Activated CD4-positive, alpha-beta T cell treated with anti-CD3 and anti-CD28 coated beads, Interleukin-2, Interleukin-4, amounts not matched to agents 100 ng/mL and 50 ng/mL, durations not matched to agents 16 hours and 8 hours (primary cell): Measurements from ENCODE around the gene CPNE5.

Experiments
- DNase-seq: peaks from one replicate; pipeline ENCODE4 v3.0.0-alpha.2; 2020; ENCODE audit warnings: low spot score

The CPNE5 gene

DNA sequence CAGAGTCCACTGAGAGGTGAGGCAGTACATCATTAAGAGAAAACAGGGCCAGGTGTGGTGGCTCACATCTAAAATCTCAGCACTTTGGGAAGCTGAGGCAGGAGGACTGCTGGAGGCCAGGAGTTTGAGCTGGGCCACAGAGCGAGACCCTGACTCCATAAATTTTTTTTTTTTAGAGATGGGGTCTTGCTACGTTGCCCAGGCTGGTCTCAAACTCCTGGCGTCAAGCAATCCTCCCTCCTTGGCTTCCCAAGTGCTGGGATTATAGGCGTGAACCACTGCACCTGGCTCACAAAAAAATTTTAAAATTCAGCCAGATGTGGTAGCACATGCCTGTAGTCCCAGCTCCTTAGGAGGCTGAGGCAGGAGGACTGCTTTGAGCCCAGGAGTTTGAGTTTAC is 18.1 kb upstream of the CPNE5 start:
- no peak for DNase-seq

DNA sequence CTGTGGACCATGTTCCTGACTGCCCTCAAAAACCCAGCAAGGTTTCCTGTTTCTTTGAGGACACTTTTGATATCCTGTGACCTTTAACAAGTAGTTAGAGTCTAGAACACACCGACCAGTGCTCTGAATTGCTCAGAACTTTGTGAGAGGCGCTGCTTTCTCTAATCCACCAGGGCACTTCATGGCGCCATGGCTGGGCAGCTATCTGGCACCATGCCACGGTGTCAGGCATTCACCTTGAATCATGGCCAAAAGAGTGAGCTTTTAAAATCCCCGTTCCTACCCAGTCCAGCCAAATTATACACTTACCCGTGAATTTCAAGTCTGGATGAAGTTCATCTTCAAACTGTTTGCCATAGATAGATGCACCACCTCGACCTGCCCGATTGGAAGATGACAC is 17.0 kb upstream of the CPNE5 start:
- DNase-seq: no peak

DNA sequence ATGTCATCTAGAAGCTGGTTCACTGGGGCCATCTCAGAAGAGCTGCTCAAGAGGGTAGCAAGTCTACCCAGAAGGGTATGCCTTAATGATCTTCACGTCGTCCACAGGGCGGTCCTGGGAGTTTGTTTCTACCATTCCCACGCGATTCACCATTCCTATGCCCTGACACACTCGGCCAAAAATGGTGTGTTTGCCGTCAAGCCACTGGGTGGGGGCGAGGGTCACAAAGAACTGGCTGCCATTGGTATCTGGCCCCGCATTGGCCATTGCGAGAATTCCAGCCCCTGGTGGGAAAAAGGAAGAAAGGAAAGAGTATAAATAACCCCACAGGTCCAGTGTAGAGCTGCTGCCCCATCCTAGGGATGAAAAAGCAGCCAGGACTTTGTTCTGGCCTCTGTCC is 16.5 kb upstream of the CPNE5 start:
- no peak for DNase-seq

DNA sequence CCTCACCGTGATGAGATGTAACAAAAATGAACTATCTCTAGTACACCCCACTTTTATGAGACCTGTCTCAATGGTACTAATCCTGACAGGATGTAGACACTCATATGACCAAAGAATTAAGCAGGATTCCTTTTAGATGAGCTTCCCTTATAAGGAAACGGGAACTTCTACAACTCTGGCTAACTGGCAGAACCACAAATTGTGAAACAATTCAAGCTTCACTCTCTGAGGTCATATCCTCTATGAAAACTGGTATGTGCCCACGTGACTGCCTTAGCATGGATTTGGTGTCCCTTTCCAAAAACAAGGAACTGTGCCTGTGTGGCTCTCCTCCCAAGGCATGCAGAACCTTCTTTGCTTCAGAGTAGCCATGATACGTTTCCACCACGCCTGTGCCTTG is 14.1 kb upstream of the CPNE5 start:
- no peak for DNase-seq

DNA sequence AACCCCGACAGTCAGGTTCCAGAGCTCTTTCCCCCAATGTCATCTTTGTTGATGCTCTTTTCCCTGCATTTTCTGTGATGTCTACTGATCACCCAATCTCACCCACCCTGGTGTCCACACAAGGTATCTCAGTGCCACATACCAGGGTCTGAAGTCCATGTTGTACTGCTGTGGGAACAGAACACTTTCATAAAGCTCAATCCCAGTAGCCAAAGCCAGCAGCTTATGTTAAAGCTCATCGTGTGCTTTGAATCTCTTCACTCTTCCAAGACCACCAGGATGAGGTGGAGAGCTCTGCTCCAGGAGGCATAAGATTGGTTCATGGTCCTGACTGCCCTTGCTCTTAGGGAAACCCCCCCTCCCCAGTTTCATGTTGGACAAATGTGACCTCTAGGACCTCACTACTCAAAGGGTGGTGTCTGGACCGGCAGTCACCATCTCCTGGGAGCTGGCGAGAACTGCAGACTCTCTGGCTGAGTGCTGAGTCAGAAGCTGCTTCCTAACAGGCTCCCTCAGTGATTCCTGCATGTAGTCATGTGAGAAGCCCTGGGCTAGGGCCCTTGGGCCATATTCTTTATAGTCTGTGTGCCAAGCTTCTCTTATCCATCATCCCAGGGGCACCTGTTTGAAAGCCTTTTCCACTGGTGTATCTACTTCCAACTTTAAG is 13.4 kb upstream of the CPNE5 start:
- no peak for DNase-seq

DNA sequence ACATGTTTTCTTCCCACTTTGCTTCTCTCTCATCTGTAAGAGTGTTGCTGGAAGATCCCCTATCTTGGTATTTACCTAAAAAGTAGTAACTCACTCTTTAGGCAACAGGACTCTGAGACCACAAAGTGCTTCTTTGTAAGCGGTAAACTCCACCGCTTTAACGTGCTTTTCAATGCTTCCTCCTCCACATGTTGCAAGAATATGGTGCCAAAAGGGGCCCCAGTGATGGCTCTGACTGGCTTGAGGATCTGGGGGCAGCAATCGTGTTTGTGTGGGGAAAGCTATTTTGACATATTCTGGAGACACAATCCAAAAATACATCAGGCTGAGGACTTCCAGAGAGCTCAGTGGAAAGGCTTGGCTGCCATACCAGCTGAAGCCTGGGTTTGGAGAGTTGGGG is 12.4 kb upstream of the CPNE5 start:
- no peak for DNase-seq

DNA sequence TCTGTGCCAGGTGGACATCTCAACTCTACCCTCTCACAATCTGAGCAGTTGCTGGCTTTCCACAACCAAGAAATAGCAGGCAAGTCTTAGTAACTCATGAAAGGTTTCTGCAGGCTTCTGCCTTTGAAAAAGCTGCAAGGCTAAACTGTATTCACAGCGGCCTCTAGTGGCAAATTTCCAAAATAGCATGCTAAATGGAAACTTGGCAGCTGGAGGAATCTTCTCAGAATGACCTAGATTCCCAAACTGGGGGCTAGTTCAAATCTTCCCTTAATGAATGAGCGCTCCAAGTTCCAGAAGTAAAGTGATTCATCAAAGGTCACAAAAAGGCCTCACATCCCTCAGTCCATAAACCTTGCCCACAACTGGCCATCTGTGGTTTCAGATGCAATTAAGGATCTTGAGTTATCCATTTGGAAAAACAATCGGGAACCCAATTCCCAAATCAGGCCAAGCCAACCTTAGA is 11.9 kb upstream of the CPNE5 start:
- DNase-seq: peak; percentile 58

DNA sequence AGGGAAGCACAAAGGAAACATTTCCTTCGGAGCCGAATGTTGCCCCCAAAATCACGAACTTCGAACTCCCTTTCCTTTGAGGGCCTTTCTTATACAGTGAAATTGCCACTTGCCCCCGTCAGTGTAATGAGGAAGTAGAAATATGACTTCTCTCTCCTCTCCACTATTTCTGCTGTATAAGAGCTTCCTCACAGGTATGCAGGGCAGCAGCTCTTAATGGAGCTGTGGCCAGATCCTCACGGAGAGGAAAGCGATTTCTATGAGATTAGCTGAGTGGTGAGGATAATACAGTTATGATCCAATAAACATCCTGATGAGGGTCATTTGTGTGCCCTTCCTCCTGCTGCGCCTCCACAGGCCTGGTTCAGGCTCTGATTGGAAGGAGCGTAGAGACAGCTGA is 10.8 kb upstream of the CPNE5 start:
- DNase-seq: no peak

DNA sequence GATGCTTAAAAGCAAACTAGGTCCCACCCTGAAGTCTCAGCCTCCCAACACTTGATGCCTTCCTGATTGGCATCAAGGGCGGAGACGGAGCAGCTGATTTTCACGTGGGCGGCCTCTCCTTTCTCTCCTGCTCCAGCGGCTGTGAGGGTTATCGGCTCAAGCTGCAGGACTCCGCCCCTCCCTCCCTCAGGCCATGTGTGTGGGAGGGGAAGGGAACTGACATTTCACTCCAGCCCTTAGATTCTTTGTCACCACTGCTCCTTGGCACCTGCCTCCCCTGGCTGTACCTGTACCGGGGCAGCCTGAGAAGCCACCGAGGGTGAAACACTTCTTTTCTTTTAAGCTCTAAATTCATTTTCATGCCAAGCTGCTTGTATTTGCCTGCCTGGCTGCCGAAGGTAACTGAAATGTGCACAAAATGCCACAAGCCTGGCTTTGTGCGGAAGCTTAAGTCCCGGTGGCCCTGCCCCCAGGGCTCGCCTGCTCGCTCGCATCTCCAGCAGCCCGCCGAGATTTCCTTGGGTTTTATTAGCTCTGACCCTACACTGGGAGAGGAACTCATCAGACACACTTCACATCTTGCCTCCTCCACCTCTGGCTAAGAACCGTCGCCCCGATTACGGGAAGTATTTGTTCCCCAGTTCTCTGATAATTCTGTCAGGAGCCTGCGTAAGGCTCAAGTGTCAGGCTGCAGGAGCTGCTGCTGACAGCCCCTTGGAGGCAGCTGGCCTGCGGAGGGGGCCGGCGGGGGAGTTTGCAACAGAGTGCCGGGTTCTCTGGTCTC is 9.6 kb upstream of the CPNE5 start:
- no peak for DNase-seq

DNA sequence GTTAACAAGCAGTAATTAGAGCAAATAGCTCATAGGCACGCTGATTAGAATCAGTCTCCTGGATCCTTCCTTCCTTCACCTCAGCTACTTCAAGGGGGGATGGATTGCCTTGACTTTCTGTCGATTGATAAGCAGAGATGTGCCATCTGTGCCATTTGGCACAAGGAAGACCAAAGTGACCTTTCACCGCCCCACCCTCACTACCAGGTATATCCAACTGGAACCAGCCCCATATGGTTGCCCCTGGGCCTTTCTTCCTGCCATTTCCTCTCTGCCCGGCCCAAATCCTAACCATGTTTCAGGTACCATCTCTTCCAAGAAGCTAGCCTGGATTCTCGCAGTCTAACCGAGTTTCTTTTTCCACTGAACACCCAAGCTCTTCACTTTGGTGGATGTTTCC is 8.7 kb upstream of the CPNE5 start:
- DNase-seq: no peak

DNA sequence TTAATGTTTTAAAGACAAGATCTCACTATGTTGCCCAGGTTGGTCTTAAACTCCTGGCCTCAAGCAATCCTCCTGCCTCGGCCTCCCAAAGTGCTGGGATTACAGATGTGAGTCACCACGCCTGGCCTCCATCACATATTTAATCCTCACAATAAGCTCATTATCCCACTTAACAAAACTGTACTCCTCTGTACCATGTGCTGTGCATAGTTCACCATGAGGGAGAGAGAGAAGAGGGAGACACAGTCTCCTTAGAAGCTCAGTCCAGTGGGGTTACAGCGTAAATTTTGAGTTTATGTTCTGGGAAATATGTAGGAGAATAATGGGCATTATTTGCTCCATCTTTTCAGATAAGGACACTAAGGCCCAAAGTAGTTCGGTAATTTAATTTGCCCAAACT is 7.9 kb upstream of the CPNE5 start:
- DNase-seq: no peak

DNA sequence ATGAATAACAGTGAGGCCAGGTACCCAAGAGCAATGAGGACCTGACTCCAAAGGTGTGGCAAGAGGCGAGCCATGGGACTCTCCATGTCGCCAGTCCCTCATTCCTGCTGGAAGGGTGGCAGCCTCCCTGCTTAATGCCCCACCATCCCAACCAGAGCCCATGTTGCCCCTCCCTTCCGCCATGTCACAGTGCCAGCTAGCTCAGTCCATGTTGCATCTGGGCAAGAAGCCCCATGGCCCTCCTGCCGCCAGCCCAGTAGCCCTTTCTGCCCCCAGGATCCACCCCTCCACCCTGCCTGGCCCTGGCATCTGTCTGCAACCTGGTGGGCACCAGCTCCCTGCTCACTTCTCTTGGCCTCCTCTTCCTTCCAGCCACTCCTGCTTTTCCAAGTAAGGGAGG is 6.0 kb upstream of the CPNE5 start:
- DNase-seq: no peak

DNA sequence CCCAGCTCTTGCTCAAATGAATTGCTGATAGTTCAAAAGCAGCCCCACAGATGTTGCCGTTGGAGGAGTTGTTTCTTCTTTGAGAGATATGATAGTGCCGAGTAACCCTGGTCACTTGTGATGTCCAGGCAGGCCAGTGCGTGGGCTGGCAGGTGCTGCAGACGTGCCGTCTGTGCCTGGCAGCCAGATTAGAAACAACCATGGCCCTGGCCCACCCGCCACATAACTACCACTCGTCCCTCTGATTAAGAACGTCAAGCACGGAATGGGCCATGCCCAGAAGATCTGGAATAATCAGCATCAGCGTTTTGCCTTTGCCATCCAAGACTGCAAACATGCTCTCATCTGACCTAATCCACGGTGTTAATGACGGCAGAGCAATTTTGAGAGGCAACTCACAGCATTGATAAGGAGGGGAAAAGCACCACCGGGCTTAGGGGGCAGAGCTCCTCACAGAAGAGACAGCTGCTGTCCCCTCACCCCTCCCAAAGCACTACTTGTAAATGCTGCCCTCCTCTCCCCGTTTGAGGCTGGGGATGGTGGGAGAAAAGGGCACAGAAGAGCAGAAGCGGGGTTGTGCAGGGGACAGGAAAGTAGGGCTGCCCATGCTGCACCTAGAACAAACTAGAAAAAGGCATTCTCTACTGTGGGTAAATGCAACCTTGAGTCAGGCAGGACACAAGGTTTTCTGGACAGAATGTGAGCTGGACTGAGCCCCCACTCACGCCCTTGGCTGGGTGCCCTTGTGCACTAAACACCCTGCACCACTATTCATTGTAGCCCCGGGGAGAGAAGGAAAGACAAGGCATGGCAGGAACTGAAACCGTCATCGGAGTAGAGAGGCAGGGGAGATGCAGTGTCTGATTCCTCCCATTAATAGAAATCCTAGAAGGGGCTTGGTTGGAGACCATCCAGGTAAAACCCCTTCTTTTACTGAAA is 5.3 kb upstream of the CPNE5 start:
- DNase-seq: no peak

DNA sequence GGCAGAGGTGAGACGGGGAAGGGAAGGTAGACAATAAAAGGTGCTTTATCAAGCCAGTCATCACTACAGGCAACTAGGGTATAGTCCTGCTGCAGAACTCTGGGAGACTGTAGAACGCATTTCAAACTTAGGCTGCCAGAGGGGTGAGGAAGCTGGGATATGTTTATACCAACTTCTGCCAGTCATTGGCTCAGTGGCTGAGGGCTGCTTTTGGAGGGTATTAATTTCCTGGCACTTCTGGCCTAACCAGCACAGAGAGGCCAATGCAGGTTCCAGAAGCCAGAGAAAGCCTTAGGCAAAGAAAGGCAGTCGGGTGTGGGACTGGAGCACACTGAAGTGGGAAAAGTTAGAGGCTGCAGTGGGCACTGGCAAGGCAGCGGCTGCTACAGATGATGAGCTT is 3.9 kb upstream of the CPNE5 start:
- DNase-seq: no peak

DNA sequence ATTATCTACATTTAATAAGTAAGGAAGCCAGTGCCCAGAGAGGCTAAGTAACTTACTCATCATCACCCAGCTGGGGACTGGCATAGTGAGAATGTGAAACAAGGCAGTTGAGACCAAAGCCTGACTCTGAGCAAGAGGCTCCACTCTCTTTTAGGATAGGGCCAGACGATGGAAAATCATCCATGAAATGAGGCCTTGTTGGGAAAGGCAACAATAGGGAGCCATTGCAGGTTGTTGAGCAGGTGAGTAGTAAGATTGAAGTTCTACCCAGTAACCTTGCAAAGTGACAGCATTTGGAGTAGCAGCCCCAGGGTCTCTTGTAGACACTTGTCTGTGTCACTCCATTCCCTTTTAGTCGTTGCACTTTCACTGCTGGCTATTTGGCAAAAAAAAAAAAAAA is 2.5 kb upstream of the CPNE5 start:
- no peak for DNase-seq

DNA sequence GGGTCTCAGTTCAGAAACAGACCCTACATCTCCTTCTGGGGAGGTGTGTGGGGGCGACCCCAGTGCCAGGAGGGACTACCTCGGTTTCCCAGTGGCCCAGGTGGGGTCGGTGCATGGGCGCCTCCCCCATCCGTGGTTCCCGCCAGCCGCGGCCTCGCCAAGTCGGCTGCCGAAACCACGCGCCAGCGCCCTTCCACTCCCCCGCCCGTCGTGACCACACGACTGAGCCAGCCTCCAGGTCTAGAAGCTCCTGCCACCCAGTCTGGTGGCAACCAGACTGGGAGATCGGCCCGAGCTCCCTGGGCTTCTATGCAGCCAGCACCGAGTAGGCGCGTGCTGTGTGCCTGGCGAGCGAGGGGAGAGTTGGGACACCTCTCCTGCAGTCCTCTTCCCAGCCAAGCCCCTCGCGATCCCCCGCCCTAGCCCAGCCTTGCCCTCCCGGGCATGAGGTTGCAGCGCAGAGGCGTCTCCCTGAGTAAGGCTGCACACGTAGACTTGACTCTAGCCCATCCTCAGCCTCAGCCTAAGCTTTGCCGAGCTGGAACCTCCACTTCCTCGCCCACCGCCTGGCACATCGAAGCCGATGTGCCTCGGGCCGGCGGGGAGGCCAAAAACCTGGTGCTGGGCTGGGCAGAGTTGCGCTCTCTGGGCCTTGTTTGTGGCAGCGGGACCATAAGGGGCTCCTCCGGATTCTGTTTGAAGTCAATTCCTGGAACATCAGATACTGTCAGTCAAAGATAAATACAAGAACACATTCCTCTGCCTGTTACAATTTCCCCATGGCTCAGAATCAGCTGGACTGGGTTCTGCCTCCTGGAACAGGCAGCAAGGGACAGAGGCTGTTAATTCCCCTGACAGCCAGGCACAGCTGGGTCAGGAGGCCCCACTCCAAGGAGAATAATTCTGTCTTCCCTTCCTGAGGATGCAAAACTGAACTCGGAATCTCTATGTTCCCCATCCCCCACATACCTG is 1.5 kb upstream of the CPNE5 start:
- no peak for DNase-seq

DNA sequence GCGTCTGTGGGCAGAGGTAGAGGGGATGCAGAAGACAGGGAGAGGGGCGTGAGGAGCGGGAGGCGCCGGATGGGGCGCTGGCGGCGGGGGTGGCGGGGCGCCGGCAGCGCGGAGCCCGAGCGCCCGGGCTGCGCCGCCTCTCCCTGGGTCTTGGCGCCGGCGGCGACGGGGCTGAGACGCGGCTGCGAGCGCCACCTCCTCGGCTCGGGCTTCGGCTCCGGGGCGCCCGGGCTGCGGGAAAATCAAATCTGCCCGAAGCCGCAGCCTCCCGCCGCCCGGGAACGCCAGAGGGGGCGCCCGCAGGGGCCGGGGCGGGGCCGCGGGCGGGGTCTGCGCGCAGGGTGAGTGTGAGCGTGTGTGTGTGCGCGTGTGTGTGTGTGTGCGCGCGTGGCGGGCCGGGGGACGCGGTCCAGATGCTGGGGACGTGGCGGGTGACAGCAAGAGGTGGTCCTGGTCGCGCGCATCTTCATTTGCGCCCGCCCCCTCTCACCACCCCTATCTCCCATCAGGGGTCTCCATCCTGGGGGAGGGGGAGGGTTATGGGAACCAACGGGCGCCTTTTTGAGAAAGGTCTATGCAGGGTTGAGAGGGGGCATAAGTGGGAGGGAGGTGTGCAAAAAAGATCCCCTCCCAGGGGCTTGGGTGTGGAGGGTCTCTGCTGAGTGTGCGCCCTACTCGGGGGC is 646 bp upstream of the CPNE5 start:
- peak; percentile 15 for DNase-seq

DNA sequence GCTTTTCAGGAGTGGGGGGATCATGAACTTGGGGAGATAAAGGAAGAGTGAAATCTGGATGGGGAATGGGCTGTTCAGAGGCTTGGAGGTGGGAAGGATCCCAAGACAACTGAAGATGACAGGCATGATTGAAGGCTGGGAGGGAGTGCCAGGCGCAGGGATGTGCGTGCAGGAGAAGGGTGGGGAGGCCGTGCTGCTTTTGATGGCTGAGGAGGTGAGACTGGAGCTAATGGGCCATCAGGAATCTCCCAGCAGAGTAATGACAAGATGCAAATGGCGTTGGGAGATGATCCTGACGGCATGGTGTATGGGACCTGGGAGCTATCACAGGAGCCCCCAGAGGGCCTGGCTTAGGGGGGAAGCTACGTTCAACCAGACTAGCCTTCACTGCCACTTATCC is 1.6 kb downstream of the CPNE5 start:
- no peak for DNase-seq

DNA sequence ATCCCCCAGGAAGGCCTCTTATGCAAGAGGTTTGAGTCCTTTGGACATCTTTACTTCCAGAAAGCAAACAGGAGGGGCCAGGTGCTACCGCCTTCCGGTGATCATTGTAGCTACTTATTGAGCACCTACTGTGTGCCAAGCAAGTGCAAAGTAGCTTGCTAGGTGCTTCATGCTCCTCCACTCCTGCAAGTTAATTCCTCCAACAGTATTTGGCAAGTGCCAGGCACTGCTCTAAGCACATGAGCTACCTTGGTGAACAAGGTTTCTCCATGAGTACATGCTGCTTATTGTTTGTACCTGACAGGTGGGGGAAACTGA is 2.3 kb downstream of the CPNE5 start:
- DNase-seq: no peak

DNA sequence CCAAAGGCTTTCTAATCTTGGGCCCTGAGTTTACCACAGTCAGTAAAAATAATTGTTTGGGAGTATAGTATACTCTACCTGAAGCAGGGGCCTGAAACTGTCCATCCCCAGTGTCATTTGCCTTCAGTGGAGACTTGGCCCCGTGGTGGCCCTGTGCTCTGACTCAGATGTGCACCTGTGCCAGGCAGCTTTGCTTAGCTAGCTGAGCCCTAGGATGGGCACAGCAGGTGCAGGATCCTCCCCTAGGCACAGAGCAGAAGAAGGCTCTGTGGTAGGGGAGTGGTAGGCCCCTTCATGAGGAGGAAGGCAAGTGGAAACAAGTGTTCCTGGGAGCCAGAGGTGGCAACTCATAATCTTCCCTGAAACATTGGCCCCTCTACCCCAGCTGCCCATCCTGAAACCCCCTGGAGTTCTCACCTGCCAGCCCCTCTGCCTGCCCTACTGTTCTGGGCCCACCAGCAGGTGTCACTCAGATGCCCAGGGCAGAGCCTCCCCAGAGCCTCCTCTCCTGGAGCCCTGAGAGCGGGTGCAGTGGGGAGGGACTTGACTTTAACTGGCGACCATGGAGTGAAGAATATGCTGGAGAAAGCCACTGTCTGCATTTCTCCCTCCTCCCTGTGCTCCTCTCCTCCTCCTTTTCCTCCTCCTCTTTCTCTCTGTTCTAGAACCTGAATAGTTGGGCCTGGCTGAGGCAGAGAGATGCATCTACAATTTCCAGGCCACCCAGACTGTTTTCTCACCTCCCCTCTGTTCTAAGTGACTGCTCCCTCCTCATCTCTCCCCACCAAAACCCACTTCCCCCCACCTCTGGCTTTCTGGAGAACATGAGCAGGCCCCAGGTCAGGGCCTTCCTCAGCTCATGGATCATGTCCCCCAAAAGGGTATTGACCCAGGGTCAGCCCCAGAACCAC is 2.9 kb downstream of the CPNE5 start:
- DNase-seq: no peak
